Endometrium (tissue), 2 donors: ENCODE measurements around the gene WIZ.
"Not testable (repeated sequence)": the region's sequence is repeated elsewhere in the genome, so short reads cannot be mapped to it uniquely, and the experiment has no call there.

Experiments used
- FAIRE-seq: peaks from 2 replicates; lab custom pipeline; 2012; peaks lifted over from hg19 to GRCh38; lab: Jason Lieb, UNC
- donor health status: control.
- donor health status: control.

WIZ gene

GRCh38 chr19:15449620-15450527, at the start of gene WIZ:
Gene WIZ, minus strand, starts transcription at chr19:15449956. Its CDS starts 1,649 bp downstream, at chr19:15448307.
- FAIRE-seq, result no peak

- no peak for FAIRE-seq
Observed at GRCh38 chr19:15498910-15499309, 49.2 kb upstream of the WIZ start.

GRCh38 chr19:15498156-15498858, 48.6 kb upstream of the WIZ start:
- FAIRE-seq, result no peak

GRCh38 chr19:15495151-15495550, 45.4 kb upstream of the WIZ start:
- FAIRE-seq, result no peak

GRCh38 chr19:15488489-15489226, 38.9 kb upstream of the WIZ start:
- no peak for FAIRE-seq

GRCh38 chr19:15487038-15487437, 37.3 kb upstream of the WIZ start:
- FAIRE-seq, result no peak

- not testable (repeated sequence) for FAIRE-seq
Observed at GRCh38 chr19:15485768-15486167, 36.0 kb upstream of the WIZ start.

- not testable (repeated sequence) for FAIRE-seq
Observed at GRCh38 chr19:15480996-15481395, 31.2 kb upstream of the WIZ start.

- no peak for FAIRE-seq
Observed at GRCh38 chr19:15479391-15480345, 29.9 kb upstream of the WIZ start, which contains the start of gene PGLYRP2. Gene PGLYRP2, minus strand, starts transcription at chr19:15479501. Its CDS starts 130 bp downstream, at chr19:15479371.

GRCh38 chr19:15476325-15476724, 26.6 kb upstream of the WIZ start:
- no peak for FAIRE-seq

- FAIRE-seq, result no peak
Observed at GRCh38 chr19:15475611-15476010, 25.9 kb upstream of the WIZ start.

- no peak for FAIRE-seq
Observed at GRCh38 chr19:15475169-15475568, 25.4 kb upstream of the WIZ start.

- not testable (repeated sequence) for FAIRE-seq
Observed at GRCh38 chr19:15473821-15474220, 24.1 kb upstream of the WIZ start.

GRCh38 chr19:15471639-15472101, 21.9 kb upstream of the WIZ start:
- FAIRE-seq, result no peak

- FAIRE-seq, result no peak
Observed at GRCh38 chr19:15469513-15470297, 19.9 kb upstream of the WIZ start.

- FAIRE-seq, result no peak
Observed at GRCh38 chr19:15468675-15469512, 19.1 kb upstream of the WIZ start.

- no peak for FAIRE-seq
Observed at GRCh38 chr19:15467734-15468214, 18.0 kb upstream of the WIZ start.

GRCh38 chr19:15466851-15467733, 17.3 kb upstream of the WIZ start:
- no peak for FAIRE-seq
